ENCODE measurements around the gene SLC7A11. TPM values are rescaled to one million over a fixed set of nuclear protein-coding genes. Genes with fewer than 3 reads are reported as not detected.

SLC7A11 gene
- total RNA-seq, 3 donors from 2014 or later, result 0.16 to 1.9 (median 1.3) TPM

DNA sequence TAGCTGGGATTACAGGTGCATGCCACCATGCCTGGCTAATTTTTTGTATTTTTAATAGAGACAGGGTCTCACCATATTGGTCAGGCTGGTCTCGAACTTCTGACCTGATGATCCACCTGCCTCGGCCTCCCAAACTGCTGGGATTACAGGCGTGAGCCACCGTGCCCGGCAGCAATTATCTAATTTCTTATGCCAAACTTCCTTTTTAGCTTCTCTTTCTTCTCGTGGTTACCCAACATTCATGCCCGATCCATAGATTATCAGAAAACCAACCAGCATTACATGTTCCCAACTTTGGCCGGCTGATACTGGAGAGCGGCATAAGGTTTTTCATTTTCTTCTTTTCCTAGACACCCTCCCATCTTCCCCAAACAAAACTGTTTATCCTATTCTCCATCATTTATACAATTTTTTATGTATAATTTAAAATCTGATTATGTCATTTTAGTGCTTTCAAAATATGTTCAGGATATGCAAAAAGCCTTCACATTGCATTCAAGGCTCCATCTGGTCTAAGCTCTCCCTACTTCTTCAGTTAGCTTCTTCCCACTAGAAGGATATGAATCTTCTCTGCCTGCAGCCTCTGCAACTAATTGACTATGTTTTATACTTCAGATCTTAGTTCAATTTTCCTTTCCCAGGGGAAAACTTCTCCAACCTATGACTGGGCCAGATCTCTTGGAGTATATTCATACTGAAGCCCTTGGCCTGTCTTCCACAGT lies 8.7 kb downstream of the SLC7A11 start:
- Histone ChIP-seq H3K27me3 (no peaks in the 10 kb centered on the region), H3K9me3 (no peaks in the 10 kb centered on the region), H3K27ac (no peak overlapping the region), H3K4me1 (no peaks in the 10 kb centered on the region), H3K36me3 (no peaks in the 10 kb centered on the region), H3K4me3 (no peak overlapping the region)
- intact Hi-C loops (cut with DNase I; ENCODE audit: low total_unique reads), result no loop called here
- no peak for DNase-seq (ENCODE audit: low spot score in 2 of 2)
- TF ChIP-seq POLR2AphosphoS5 (IDR thresholded peaks at IDR 0.05) (no peak), POLR2A (IDR thresholded peaks at IDR 0.05) (no peak)
- TF ChIP-seq, protein P1, sequence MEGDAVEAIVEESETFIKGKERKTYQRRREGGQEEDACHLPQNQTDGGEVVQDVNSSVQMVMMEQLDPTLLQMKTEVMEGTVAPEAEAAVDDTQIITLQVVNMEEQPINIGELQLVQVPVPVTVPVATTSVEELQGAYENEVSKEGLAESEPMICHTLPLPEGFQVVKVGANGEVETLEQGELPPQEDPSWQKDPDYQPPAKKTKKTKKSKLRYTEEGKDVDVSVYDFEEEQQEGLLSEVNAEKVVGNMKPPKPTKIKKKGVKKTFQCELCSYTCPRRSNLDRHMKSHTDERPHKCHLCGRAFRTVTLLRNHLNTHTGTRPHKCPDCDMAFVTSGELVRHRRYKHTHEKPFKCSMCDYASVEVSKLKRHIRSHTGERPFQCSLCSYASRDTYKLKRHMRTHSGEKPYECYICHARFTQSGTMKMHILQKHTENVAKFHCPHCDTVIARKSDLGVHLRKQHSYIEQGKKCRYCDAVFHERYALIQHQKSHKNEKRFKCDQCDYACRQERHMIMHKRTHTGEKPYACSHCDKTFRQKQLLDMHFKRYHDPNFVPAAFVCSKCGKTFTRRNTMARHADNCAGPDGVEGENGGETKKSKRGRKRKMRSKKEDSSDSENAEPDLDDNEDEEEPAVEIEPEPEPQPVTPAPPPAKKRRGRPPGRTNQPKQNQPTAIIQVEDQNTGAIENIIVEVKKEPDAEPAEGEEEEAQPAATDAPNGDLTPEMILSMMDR (IDR thresholded peaks at IDR 0.05), result no peak

DNA sequence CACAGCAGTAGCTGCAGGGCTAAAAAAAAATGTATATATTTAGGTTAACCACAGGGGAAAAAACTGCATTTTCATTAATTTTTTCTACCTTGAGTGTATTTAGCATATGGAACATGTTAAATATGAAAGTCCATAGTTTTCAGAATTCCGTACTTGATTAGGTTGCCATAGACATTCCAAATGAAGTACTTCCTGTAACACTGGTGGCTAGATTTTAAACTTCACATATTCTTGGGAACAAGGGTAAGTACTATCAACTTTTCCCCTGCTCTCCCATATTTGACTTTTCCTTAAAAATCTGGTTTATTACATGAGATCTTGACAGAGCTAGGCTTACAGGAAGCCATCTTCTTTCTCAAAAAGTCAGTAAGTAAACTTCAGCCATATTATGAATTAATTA lies 9.8 kb downstream of the SLC7A11 start:
- no peaks in the 10 kb centered on the region for H3K4me1 ChIP-seq
- no peaks in the 10 kb centered on the region for H3K9me3 ChIP-seq
- intact Hi-C loops (cut with DNase I; ENCODE audit: low total_unique reads), result no loop called here
- H3K36me3 ChIP-seq, result no peaks in the 10 kb centered on the region
- TF ChIP-seq, protein P1 (IDR thresholded peaks at IDR 0.05), result no peak
- no peak overlapping the region for H3K4me3 ChIP-seq
- no peak overlapping the region for H3K27ac ChIP-seq
- no peaks in the 10 kb centered on the region for H3K27me3 ChIP-seq
- DNase-seq (ENCODE audit: low spot score in 2 of 2), result no peak

DNA sequence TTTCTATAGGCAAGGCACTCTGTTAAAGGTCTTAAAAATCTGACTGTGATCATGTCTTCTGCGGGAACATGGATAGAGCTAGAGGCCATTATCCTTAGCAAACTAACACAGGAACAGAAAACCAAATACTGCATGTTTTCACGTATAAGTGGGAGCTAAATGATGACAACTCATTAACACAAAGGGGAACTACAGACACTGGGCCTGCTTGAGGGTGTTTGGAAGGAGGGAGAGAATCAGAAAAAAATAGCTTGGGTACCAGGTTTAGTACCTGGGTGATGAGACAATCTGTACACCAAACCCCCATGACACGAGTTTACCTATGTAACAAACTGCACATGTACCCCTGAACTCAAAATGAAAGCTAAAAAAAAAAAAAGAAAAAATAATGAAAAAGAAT lies 12.1 kb downstream of the SLC7A11 start:
- Histone ChIP-seq H3K9me3 (no peaks in the 10 kb centered on the region), H3K27me3 (no peaks in the 10 kb centered on the region), H3K4me1 (no peaks in the 10 kb centered on the region), H3K4me3 (no peak overlapping the region), H3K27ac (no peak overlapping the region), H3K36me3 (no peaks in the 10 kb centered on the region)
- intact Hi-C loops (cut with DNase I; ENCODE audit: low total_unique reads), result no loop called here
- no peak for DNase-seq (ENCODE audit: low spot score in 2 of 2)
- TF ChIP-seq POLR2AphosphoS5 (IDR thresholded peaks at IDR 0.05), result no peak
- TF ChIP-seq, protein P1 (IDR thresholded peaks at IDR 0.05), result no peak
- no peak for TF ChIP-seq POLR2A (IDR thresholded peaks at IDR 0.05)

DNA sequence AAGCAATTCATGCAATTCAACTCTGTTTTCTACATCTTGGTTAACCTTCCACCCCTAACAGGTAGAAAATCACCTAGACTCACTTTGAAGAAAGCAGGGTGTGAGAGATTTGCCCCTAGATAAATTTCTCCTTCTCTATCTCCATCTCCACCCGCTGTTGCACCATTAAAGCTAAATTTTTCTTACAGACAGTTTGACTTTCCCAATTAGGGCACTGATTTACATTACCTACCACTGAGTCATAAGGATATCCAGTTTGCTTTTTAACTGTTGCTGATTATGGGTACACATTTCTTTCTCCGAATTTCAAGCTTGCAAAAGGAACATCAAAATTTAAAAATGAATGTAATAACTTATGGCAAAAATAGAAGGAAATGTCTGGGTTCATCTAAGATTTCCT lies 13.0 kb downstream of the SLC7A11 start:
- no peak overlapping the region for H3K27ac ChIP-seq
- intact Hi-C loops (cut with DNase I; ENCODE audit: low total_unique reads), result no loop called here
- H3K36me3 ChIP-seq, result no peaks in the 10 kb centered on the region
- H3K4me3 ChIP-seq, result no peak overlapping the region
- no peaks in the 10 kb centered on the region for H3K27me3 ChIP-seq
- TF ChIP-seq, protein P1 (IDR thresholded peaks at IDR 0.05), result no peak
- TF ChIP-seq POLR2AphosphoS5 (IDR thresholded peaks at IDR 0.05) (no peak), POLR2A (IDR thresholded peaks at IDR 0.05) (no peak)
- DNase-seq (ENCODE audit: low spot score in 2 of 2), result no peak
- H3K4me1 ChIP-seq, result no peaks in the 10 kb centered on the region
- H3K9me3 ChIP-seq, result no peaks in the 10 kb centered on the region

DNA sequence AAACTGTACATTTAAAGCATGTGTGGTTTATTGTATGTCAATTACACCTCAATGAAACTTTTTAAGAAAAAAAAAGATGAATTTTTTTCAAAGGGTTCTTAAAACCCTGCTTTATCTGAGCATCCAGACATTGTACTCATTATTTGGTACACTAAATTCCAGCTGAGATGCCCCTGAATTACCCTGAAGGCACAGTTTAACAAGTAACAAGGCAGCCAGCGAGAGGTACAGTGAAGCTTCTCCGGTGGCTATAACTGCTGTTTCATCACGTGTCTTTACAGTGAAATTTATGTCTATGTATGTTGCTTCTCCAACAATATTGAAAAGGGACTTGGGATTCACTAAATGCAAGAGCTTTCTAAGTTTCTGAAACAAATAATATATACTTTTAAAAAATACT lies 15.8 kb downstream of the SLC7A11 start:
- TF ChIP-seq, protein P1 (IDR thresholded peaks at IDR 0.05), result no peak
- no peak for TF ChIP-seq POLR2AphosphoS5 (IDR thresholded peaks at IDR 0.05)
- TF ChIP-seq POLR2A (IDR thresholded peaks at IDR 0.05), result no peak
- Histone ChIP-seq H3K27me3 (no peaks in the 10 kb centered on the region), H3K36me3 (no peaks in the 10 kb centered on the region), H3K4me1 (no peaks in the 10 kb centered on the region), H3K9me3 (no peaks in the 10 kb centered on the region), H3K27ac (no peak overlapping the region), H3K4me3 (no peak overlapping the region)
- intact Hi-C loops (cut with DNase I; ENCODE audit: low total_unique reads), result no loop called here
- DNase-seq (ENCODE audit: low spot score in 2 of 2), result no peak
